Smooth muscle cell of the brain vasculature (primary cell): ENCODE data around the gene TVP23C.
A peak's percentile ranks its signal among the peaks of the same experiment; 100 is the strongest.

ENCODE experiments used
- DNase-seq: peaks from one replicate; pipeline ENCODE4 v3.0.0-alpha.2; 2012; ENCODE audit warnings: low read depth, low spot score

Gene TVP23C

DNA sequence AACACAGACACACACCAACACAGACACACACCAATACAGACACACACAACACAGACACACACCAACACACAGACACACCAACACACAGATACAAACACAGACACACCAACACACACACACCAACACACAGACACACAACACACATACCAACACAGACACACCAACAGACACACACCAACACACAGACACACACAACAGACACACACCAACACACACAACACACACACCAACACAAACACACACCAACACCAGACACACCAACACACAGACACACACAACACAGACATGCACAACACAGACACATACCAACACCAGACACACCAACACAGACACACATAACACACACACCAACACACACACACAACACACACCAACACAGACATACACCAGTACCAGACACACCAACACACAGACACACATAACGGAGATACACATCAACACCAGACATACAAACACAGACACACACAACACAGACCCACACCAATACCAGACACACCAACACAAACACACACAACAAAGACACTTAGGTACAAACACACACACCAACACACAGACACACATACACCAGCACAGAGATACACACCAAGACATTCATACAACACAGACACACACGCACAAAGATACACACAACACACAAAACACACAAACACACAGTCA, 98.1 kb downstream of the TVP23C start:
- DNase-seq, result no peak

DNA sequence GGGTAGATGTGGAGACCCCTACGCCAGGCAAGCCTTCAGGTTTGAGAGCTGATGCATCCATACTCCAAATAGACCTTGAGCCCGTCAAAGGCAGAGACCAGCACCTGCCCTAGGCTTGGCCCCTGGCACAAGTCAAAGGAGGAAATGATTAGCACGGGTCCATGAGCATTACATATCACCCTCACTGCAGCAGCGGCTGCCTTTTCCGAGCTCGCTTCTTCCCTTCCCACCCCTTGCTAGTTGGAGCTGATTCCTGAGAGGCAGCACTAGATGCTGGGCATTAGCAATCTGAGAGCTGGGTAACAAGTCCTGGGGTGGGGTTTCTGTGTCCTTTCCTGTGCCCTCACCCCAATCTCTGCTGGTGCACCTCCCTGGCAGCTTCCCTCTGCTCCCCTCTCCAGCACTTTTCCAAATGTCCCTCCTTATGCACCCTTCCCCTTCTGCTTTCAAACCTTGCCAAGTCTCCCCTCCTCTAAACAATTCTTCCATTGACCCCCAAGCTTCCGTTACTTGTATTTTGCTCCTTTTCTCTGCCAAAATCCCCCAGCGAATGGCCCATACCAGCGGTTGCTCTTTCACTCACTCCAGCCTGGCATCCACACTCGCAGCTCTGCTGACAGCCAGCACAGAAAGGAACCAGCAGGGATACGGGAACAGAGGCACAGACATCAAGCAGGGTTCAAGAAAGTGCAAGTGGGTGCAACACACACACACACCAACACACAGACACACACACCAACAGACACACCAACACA, 98.9 kb downstream of the TVP23C start:
- DNase-seq, result no peak

DNA sequence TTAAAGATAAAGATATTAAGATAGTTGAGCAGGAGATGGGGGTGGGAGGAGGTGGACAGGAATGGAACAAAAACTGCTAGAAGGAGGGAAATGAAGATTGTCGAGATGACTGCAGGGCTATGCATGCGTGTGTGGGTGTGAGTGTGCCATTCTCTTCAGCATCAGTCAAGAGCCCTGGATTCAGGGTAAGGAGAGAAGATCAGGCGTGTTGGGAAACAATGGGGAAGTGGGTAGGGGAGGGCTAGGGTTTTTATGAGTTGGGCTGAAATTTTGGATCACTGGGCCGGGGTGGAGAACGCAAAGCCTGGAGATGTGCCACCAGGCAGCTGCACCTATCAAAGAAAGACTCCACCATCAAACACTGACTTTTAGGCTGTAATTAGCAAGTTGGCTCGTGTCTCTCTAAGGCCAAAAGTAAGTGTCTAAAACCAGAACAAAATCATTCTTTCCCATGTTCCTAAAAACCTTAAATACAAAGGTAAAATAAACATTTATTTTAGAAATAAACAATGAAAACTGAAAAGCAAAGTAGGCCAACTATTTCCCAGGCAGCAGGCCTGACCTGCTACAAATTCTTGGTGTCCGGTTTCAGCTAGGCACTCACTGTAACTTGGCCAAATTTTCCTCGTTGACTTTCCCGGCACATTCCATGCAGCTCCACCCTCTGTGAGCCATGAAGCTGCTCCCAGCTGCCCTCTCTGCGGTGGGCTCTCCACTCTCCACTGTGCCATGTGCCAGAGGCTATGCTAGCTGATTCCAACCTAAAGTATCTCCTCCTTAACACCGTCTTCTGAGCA, 100.1 kb downstream of the TVP23C start:
- peak; percentile 75 for DNase-seq

DNA sequence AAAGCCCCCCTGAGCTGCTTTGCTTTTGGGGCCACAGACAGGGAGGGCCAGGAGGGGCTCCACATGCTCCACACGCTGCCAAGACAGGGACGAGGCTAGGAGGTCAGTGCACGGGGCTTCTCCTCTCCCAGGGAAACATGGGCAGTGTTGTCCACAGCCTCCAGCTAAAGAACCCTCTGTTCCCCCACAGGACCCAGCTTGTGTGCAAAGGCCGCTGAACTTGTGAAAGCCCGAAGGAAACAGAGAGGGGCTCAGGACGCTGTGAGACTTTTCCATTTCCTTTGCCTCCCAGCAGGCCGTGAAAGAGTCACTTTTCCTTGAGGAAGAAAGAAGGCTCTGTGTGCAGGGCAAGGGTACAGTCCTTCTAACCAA, 105.6 kb downstream of the TVP23C start:
- DNase-seq, result no peak

DNA sequence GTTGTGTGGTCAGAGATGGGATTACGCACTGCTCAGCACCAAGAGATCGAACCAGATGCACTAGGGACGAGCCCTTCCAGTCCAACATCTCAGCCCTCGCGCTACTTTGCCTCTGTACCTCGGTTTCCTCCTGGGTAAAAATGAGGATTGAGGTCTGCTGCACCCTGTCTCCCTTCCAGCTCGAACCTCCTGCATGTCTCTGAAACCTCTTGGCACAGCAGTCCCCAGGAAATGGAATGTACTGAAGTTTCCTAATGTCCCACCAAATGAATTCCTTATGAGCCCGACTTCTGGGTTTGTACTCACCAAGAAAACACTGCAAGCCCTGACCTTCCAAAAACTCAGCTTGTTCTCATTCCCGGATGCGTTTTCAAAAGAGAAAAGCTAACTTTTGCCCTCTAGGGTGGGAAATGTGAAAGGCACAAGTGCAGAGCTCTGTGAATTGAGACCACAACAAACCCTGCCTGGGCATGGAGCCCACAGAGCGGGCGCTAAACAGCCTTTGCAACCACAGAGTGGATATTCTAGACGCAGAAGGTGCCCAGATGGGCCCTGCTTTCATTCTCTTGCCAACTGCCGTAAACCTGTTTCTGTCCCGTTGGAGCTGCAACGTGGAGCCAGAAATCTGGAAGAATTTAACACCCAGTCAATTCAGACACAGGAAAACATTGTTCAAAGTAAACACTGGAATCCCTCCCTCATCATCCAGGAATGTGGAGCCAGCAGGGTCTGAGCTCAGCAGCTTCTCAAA, 106.1 kb downstream of the TVP23C start:
- peak; percentile 82 for DNase-seq

DNA sequence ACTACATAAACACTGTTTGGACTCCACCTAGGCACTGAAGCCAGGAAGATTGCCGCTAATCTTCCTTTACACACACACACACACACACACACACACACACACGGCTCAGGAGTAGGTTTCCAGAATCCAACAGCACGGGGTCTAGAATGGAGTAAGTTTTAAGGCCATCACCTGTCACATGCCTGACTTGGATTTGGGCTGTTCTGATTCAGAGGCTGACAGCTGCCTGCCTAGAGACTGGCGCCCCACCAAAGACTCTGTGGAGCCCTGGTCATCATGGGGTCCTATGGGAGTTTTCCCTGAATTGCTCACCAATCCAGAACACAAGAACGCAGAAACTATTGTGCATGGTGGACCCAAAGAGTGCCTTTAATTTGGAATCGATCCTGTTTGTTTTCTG, 106.8 kb downstream of the TVP23C start:
- no peak for DNase-seq

DNA sequence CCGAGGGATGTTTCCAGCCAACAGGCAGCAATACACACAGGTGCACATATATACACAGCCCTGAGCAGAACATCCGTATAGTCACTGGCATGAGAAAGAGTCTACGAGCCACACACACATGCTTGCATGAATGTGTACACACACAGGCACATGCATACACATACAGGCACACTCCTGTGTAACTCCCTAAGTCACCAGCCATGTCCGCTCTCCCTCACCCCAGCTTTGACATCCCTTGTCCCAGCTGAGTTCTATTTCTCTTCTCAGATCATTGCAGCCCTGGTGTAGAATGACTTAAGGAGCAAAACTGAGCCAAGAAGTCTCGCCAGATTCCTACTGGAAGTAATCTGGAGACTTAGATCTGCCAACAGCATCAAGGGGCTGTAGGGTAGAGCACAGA, 108.9 kb downstream of the TVP23C start:
- DNase-seq, result no peak

DNA sequence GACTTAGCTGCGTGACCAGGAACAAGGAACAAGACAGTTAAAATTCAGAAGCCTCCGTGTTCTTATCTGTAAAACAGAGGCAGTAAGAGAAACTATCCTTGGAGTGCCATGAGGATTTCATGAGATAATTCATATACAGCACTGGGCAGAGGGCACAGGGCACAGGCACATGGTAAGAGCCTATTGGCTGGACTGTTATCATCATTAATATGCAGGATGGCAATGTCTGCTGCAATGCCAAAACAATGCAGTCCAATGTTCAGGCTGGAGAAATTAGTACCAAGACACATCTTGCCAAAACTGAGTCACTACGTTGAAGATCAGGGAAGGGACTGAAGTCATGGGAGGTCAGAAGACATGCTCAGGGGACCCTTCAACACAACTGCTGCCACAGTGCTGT, 109.5 kb downstream of the TVP23C start:
- no peak for DNase-seq

DNA sequence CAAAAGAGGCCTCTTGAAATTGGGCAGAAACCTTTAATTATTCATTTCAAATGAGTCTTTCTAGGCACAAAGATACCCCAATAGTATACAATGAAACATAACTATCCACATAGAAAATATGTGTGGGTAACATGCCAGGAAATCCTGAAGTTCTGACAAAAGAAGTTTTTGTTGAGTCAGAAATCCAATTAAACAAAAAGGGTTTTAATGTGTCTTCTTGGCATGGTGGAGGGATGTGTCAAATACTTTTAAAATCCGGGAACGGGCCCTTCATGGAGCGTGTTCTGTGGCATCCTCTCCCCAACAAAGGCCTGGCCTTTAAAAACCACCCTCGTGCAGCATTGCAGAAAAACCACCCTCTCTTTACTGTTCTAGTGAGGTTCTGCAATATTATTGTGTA, 110.0 kb downstream of the TVP23C start:
- DNase-seq, result no peak

DNA sequence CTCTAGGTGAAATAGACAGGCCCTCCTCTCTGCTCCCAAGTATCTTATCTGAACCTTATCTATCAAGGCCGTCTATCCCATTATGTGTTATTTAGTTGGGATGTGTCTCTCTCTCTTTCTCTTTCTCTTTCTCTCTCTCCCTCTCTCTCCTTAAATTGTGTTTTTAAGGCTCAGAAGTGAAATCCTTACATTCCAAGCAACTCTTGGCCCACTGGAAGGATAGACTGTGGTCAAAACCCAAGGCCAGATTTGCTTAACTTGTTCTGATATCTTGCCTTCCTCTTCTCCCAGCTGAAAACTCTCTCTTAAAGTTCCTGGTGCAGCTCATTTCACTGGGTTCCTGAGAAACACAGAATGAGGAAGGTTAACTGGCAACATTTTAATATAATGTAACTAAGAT, 110.5 kb downstream of the TVP23C start:
- no peak for DNase-seq
